Chondrocyte (in vitro differentiated cells): Measurements from ENCODE around the gene DNAJC27. TPM values are rescaled to one million over a fixed set of nuclear protein-coding genes. Genes with fewer than 3 reads are reported as not detected.

Experiments used
- DNase-seq: peaks from one replicate; pipeline ENCODE4 v3.0.0; 2021; ENCODE audit warnings: mixed read lengths, low spot score
- H3K27ac Mint-ChIP-seq: one replicate; pipeline ENCODE4 v1.8.0; 2021; ENCODE audit warnings: mild to moderate bottlenecking, moderate library complexity, mixed read lengths; ENCODE audit not compliant: unreplicated experiment
- H3K27me3 Mint-ChIP-seq: 2 replicates; pipeline ENCODE4 v1.8.0; 2021; ENCODE audit warnings: low read depth, mixed read lengths
- H3K36me3 Mint-ChIP-seq: 2 replicates; pipeline ENCODE4 v1.8.0; 2021; ENCODE audit warnings: low read depth, mixed read lengths
- H3K4me1 Mint-ChIP-seq: 2 replicates; pipeline ENCODE4 v1.8.0; 2021; ENCODE audit warnings: low read depth, mild to moderate bottlenecking, mixed read lengths
- H3K4me3 Mint-ChIP-seq: one replicate; pipeline ENCODE4 v1.8.0; 2021; ENCODE audit warnings: mild to moderate bottlenecking, moderate library complexity, mixed read lengths; ENCODE audit not compliant: unreplicated experiment
- H3K9me3 Mint-ChIP-seq: 2 replicates; pipeline ENCODE4 v1.8.0; 2021; ENCODE audit warnings: low read depth, mixed read lengths
- total RNA-seq: library from RNA; stranded (reverse); gene quantifications from 3 replicates; pipeline ENCODE4 v1.2.1, GENCODE V29; 2021
- TF ChIP-seq, protein P1 (sequence below): fragments of 200-600 bp; sonication (generic); IDR thresholded peaks from 2 replicates; pipeline ENCODE4 v1.5.0; 2021; ENCODE audit warnings: antibody characterized with exemption, mild to moderate bottlenecking, moderate library complexity

Gene DNAJC27
- total RNA-seq, 1 donor from 2014 or later = 3.8 TPM

DNA sequence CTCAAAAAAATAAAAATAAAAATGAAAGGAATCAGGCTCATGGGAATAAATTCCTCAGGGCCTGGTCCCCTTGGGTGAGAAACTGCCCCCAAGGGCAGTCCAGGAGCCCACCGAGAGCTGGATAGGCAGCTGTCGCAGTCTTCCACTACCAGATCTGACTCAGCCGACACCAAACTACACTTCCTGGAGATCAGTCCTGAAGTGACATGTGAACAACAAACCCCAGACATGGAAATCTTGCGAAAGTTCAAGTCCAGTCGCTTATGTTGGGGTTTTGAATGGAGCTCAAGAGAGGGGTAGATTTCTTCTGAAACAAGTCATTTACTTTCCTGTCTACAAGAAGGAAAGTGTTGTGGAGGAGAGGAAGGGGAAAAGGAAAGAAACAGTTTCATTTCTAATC, 64.6 kb downstream of the DNAJC27 start:
- Mint-ChIP-seq H3K4me1 (no peaks in the 10 kb centered on the region), H3K36me3 (peaks cover 21% of the 10 kb centered on the region), H3K4me3 (no peak overlapping the region), H3K27me3 (no peaks in the 10 kb centered on the region), H3K9me3 (peaks cover 8% of the 10 kb centered on the region), H3K27ac (no peak overlapping the region)
- TF ChIP-seq, protein P1, sequence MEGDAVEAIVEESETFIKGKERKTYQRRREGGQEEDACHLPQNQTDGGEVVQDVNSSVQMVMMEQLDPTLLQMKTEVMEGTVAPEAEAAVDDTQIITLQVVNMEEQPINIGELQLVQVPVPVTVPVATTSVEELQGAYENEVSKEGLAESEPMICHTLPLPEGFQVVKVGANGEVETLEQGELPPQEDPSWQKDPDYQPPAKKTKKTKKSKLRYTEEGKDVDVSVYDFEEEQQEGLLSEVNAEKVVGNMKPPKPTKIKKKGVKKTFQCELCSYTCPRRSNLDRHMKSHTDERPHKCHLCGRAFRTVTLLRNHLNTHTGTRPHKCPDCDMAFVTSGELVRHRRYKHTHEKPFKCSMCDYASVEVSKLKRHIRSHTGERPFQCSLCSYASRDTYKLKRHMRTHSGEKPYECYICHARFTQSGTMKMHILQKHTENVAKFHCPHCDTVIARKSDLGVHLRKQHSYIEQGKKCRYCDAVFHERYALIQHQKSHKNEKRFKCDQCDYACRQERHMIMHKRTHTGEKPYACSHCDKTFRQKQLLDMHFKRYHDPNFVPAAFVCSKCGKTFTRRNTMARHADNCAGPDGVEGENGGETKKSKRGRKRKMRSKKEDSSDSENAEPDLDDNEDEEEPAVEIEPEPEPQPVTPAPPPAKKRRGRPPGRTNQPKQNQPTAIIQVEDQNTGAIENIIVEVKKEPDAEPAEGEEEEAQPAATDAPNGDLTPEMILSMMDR = no peak
- no peak for DNase-seq

DNA sequence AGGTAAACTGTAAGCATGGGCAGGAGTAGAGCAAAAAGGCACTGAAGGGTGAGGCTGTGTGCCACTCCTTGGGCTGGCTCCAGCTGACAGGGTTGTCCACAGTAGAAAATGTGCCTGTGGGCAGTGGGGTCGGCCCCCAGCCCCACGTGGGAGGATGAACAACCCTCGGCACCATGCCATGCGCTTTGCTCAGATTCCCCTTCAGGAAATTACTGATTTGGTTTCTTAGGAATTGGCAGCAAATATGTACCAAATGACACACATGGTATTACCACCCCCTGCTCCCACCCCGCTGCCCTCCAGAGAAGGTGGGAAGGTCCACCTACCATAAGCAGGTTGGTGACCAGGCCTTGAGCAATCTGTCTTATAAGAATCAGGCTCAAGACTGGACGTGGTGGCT, 65.3 kb downstream of the DNAJC27 start:
- Mint-ChIP-seq H3K4me3 (no peak overlapping the region), H3K9me3 (peaks cover 8% of the 10 kb centered on the region), H3K4me1 (no peaks in the 10 kb centered on the region), H3K36me3 (peaks cover 18% of the 10 kb centered on the region), H3K27ac (no peak overlapping the region), H3K27me3 (no peaks in the 10 kb centered on the region)
- TF ChIP-seq, protein P1 = no peak
- DNase-seq = peak; percentile 52

DNA sequence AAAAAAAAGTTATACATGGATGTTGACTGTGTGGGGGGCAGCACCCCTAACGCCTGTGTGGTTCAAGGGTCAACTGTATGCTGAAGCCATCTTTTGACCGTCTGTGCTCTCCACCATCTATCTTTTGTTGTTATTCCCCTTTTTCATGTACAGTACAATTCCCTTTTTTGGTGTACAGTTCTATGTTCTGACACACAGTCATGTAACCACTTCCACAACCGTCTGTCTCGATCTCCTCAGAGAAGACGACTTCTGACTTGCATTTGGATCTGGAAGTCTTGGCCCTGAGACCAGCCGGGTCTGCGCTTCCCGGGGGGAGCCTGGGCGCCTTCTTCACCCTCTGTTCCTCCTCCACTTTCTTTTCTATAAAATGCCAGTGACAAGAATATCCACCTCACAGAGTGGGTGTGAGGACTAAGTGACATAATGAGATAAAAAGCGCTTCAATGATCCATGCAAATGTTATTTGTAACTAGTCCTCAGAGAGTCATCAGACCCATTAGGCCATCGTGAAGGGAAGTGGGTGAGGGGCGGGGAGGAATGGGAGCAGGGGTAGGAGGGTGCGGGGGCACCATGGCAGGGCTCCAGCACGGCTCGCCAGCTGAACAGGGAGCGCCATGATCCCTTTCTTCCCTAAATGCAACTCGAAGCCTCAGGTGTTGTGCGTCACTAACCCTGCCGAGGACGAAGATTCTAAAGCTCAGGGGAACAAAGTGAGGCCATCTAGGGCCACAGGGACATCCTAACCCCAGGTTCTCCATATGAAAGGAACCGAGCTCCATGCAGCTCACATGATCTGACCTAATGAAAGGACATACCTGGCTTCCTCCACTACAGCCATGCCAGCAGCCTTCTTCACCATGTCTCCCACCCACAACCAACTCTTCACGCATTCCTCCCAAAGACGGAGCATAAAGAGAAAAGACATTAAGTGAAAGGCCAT, 68.3 kb downstream of the DNAJC27 start:
- Mint-ChIP-seq H3K4me1 (peaks cover 8% of the 10 kb centered on the region), H3K27me3 (no peaks in the 10 kb centered on the region), H3K36me3 (peaks cover 11% of the 10 kb centered on the region), H3K4me3 (no peak overlapping the region), H3K9me3 (no peaks in the 10 kb centered on the region), H3K27ac (no peak overlapping the region)
- DNase-seq = peak; percentile 55
- TF ChIP-seq, protein P1 = no peak

DNA sequence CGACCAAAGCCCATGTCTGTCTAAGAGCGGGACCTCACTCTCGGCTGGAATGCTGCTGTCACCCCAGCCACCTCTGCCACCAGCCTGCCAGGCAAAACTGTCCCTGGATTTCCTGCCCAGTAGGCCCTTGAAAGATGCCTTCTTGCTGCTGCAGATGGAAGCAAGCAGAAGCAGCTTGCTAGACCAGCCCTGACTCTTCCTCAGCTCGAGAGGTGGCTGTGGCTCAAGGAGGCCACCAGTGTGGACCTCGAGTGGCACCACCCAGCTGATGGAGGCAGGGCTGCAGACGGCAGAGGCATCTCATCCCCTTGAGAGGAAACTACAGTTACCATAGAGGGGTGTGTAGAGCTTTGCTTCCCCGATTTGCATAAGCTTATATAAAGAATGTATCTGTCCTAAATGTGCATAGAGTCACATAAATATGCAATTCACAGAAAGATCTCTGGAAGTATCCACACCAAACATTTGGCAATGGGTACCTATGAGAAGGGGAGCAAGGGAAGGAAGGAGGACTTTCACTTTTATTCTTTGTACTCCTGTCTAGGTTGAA, 72.3 kb downstream of the DNAJC27 start:
- TF ChIP-seq, protein P1 = no peak
- H3K9me3 Mint-ChIP-seq = peaks cover 22% of the 10 kb centered on the region

More for the DNA sequence above, 72.3 kb downstream of the DNAJC27 start:
- Mint-ChIP-seq H3K27ac (no peak overlapping the region), H3K4me3 (no peak overlapping the region), H3K27me3 (no peaks in the 10 kb centered on the region), H3K4me1 (peaks cover 9% of the 10 kb centered on the region), H3K36me3 (peaks cover 37% of the 10 kb centered on the region)
- DNase-seq = peak; percentile 60
